GM19351 (cell line): ENCODE data around the gene BRAF.
"Not testable (repeated sequence)": the region's sequence is repeated elsewhere in the genome, so short reads cannot be mapped to it uniquely, and the experiment has no call there.

Source experiments
- ATAC-seq: cut with Tn5 transposase; IDR thresholded peaks from one replicate; pipeline ENCODE4 v1.9.1; 2021; ENCODE audit warnings: mild to moderate bottlenecking, moderate library complexity; ENCODE audit not compliant: unreplicated experiment

Gene BRAF

DNA sequence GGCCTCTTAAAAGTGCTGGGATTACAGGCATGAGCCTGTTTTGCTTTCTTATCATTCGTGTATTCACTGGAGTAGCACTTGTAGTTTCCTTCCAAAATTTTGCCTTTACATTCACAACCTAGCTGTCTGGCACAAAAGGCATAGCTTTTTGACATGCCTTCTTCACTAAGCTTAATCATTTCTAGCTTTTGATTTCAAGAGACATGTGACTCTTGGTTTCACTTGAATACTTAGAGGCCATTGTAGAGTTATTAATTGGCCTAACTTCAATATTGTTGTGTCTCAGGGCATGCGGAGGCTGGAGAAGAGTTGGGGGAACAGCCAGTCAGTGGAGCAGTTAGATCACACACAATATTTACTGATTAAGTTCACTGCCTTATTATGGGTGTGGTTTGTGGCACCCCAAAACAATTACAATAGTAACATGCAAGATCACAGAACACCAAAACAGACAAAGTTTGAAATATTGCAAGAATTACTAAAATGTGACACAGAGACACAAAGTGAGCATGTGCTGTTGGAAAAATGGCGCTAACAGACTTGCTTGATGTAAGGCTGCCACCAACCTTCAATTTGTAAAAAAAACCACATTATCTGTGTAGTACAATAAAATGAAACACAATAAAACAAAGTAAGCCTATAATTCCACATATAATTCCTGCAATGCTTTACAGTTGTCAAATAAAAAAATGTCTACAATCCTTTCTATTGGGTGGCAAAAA is 43.1 kb downstream of the BRAF start:
- ATAC-seq = peak; percentile 54

DNA sequence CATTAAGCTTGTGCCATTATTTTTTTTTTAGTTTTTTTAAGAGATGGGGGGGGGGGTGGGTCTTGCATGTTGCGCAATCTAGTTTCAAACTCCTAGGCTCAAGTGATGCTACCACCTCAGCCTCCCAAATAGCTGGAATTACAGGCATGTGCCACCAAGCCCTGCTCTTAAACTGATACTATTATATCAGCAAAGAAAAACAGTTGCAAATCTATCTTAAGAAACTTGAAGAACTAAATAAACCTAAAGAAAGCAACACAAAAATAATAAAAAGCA is 47.5 kb downstream of the BRAF start:
- no peak for ATAC-seq

DNA sequence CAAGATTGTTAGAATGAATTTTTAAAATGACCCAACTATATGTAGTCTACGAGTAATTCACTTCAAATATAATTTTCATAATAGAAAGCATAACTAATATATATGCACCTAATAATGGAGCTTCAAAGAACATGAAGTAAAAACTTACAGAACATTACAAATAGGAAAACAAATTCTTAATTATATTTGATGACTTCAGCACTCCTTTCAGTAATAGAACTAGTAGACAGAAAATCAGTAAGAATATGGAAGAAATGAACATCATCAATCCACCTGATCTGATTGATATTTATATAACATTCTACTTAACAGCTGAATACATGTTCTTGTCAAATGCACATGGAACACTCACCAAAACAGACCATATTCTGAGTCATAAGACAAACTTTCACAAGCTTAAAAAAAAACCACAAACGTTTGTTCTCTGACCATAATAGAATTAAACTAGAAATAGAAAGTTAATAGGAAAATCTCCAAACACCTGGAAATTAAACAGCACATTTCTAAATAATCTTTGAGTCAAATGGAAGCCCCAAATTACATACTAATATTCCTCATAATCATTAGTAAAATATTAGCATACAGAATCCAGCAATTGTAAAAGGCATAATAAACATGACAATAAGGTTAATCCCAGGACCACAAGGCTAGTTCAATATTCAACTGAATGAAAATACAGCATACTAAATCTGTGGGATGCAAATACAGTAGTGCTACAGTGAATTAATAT is 48.0 kb downstream of the BRAF start:
- peak; percentile 91 for ATAC-seq

DNA sequence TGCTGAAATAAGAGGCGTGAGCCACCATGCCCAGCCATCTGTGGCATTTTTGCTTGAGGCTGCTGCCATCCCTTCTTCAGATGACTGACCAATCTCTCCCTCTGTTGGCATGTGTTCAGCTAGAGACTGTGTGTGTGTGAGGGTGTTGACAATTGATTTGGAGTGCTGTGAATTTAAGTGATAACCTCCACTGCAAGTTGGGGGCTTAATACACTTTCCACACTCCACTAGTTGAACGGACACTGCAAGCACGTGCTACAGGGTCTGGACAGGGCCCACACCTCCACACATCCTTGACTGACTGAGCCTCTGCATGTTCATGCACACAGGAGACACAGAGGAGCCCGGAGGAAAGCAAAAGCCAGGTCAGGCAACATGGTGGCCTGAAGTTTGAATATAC is 51.3 kb downstream of the BRAF start:
- no peak for ATAC-seq

DNA sequence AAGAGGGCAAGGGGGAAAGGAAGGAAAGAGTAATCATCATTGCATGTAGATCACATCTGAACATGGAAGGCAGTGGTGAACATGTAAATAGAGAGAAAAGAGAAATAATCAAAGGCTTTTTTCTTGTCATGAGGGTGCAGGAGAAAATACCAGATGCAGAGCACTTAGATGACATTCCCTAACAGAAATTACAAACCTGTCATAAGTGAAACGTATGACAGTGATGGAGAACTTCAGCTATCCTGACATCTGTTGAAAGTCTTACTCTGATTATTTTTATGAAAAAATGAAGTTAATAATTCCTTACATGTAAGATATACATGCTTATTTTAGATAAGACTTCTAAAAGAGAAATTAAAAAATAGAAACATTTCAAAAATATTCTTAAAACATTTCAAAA is 54.7 kb downstream of the BRAF start:
- no peak for ATAC-seq

DNA sequence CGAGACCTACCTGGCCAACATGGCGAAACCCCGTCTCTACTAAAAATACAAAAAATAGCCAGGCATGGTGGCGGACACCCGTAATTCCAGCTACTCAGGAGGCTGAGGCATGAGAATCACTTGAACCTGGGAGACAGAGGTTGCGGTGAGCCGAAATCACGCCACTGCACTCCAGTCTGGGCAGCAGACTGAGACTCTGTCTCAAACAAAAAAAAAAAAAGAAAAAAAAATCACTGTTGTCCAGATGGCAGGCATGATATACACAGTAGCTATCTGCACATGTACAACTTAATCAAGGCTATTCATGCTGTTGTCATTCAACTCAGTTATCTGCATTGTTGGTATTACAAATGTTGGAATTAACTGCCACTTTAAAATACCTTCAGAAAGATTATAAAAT is 55.3 kb downstream of the BRAF start:
- ATAC-seq = no peak

DNA sequence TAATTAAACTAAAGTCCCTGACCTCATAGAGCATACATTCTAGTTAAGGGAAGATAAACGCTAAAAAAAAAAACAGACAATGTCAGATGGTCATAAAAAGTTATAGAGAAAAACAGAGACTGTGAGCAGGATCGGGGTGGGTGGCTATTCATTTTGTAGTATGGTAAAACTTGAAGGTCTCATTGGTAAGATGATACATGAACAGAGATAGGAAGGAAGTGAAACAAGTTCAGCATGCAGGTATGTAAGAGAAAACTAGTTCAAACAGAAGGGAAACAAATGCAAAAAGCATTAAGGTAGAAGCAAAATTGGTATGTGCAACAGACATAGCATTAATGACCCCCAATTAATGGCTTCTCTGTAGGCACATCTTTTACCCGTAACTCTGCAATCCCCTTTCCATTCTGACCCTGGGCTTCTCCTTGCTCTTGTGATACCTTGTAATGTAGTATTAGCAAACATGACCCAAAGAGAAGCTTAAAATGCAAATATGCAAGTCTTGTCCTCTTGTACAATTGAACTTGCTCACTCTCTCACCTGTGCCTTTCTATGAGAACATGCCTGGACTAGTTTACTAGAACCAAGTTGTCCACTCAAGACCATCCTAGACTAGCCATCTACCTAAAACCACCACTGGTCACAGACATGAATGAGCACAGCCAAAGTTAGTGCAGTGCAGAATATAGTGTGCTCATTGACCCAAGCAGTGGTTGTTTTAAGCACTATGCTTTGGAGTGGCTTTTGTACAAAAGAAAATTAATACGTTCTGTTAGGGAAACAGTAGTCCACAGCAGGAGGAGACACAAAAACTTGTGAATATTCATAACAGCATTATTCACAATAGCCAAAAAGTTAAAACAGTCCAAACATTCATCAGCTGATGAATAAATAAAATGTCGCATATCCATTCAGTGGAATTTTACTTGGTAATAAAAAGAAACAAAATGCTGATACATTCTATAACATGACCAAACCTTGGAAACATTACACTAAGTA is 57.0 kb downstream of the BRAF start:
- peak; percentile 46 for ATAC-seq

DNA sequence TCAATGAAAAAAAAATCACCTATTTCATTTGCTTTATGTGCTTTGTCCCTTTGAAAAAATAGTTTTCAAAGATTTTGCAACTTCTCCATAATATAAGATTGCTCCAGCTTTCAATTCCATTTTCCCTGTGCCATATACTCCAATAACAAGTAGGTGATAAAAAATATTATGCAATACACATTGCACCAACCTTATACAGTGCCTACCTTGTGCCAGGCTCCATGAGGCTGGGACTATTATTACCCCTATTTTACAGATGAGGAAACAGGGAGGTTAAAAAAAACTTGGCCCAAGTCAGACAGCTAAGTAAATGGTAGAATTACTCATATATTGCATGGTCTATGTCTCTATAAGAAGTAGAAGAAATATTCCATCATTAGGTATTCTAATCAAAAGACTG is 57.8 kb downstream of the BRAF start:
- no peak for ATAC-seq

DNA sequence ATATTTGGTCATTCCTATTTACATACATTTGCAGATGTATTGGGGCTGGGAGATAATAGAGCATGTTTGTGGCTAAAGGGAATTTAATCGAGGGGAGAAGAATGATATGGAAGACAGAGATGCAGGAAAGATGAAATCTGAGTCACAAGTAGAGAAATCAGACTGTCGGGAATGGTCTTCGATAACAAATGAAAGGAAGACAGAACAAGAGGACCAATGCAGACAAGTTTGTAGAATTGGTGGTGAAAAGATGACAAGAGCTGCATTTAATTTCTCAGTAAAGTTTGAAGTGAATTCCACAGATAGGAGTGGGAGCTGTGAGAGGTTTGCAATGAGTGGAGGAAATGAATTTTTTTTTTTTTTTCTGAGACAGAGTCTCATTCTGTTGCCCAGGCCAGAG is 60.0 kb downstream of the BRAF start:
- ATAC-seq = no peak

DNA sequence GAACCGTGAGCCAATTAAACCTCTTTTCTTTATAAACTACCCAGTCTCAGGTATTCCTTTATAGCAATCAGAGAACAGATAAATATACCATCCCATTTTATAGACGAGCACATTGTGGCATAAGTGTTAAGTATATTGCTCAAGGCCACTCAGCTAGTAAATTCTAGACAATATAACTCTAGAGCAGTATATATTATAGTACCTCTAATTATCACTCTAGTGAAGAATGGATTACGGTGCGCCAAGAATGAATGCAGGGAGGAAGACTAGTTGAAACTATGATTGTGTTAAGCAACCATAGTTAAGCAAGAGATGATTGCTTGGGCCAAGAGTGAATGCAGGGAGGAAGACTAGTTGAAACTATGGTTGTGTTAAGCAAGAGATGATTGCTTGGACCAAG is 60.9 kb downstream of the BRAF start:
- ATAC-seq = no peak

DNA sequence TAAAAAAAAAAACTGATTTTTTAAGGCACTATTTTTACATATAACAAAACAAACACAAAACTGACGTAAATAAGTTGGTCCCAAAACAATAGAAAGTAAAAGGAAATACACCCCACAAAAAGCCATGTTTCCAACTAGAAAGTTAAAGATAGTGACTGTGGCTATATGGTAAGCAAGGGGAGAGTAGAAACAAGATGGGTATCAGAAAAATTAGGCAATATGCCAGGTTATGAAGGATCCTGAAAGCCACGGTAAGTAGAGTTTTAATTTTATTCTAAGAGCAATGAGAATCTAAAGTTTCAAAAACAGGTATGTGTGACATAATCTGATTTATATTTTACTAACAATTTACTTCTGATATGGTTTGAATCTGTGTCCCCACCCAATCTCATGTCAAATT is 61.5 kb downstream of the BRAF start:
- ATAC-seq = no peak

DNA sequence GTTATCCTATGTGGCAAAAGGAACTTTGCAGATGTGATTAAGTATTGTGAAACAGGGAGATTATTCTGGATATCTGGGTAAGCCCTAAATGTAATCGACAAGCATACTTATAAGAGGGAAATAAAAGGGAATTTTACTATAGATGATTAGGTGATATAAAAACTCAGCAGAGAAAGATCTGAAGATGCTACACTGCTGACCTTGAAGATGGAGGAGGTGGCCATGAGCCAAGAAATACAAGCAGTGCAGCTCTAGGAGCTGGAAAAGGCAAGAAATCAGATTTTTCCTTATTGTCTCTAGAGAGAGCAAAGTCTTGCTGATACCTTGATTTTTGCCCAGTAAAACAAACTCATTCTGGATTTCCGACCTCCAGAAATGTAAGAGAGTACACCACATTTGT is 67.7 kb downstream of the BRAF start:
- no peak for ATAC-seq

DNA sequence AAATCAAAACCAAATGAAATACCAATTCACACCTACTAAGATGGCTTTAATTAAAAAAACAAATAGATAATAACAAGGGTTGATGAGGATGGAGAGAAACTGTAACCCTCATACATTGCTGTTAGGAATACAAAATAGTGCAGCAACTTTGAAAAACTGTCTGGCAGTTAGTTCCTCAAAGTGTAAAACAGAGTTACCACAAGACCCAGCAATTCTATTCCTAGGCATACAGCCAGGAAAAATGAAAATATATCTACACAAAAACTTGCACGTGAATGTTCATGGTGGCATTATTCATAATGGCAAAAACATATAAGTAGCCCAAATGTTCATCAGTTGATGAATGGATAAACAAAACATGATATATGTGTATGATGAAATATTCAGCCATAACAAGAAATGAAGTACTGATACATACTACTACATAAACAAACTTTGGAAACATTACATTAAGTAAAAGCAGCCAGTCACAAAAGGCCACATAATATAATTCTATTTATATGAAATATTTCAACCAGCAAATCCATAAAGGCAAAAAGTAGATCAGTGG is 83.5 kb downstream of the BRAF start:
- ATAC-seq = no peak

DNA sequence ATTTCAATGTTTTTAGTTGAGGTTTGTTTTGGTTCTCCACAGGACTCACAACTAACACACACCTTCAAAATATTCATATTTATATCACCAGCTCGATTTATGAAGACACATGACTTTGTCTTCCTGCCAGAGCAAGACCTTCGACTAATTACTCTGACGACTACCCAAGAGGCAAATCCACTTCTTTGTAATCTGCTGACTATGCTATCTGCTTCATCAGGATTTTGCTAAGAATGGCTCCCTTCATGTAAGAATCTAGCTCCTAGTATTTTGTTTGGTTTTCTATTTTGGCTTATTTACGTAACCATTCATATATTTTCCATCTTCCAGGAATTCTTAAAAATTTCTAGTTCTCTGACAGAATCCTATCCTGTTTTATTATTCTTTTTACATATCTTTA is 93.0 kb downstream of the BRAF start:
- ATAC-seq = no peak

DNA sequence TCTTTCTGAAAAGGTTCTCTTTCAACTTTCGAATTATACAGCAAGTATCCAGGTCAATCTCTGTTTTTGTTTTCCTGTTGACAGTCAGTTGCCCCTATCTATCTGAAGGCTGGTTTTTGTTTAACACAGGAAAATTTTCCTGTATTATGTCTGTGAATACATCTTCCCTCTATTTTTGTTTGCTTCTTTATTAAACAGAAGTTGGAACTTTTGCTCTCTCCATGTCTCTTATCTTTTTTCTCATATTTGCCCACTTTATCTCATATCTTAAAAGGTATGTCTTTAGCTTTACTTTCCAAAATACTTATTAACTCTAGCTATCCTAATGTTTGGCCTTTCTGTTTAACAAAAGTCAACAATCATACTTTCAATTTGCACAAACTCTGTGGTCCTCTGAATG is 95.0 kb downstream of the BRAF start:
- ATAC-seq = no peak

DNA sequence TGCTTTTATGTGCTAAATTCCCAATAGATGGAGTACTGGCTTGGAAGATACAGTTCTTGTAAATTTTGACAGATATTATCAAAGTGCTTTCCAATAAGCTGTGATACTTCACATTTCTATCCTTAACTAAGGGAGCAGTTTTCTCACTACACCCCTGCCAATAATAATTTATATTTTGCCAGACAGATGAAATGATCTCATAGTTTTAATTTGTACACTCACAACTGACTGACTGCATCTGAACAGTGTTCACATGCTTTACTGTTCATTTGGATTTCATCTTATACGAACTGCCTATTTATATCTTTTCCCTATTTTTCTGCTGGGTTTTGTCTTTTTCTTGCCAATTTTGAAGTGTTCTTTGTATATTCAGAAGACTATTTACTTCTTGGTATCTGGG is 96.0 kb downstream of the BRAF start:
- ATAC-seq = no peak

DNA sequence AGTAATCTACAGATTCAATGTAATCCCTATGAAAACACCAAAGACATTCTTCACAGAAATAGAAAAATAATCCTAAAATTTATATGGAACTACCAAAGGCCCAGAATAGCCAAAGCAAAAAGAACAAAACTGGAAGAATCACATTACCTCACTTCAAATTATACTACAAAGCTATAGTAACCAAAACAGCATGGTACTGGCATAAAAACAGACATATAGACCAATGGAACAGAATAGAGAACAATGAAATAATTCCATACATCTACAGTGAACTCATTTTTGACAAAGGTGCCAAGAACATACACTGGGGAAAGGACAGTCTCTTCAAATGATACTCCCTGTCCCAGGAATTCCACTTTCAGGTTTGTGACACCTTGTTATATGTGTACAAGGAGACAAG is 107.3 kb downstream of the BRAF start:
- ATAC-seq = not testable (repeated sequence)

DNA sequence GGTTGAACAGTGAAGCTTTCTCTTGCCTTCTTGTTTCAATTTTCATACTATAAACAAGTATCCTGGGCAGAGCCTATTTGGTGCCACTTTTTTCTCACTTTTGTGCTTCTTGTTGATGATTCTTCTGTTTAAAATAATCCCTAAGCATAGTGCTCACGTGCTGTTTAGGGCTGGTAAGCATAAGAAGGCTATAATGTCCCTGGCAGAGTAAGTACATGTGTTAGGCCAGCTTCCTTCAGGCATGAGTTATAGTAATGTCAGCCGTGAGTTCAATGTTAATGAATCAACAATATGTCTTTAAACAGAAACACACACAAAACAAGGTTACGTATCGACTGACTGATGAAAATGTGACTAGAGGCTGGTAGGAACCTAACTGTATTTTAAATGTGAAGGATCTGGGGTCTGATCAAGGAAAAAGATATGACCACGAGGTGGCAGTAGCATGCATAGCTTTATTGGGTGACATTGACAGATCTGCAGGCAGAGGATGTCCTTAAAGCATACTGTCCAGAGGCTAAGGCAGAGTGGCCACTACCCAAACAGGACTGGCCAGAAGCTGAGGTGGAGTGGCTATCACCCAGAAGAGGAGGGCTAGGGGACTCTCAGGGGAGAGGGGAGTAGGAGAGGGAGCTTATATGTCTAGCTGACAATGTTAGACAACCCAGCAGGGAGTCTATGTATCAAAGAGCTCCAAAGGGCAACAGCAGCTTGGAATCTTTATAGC is 113.7 kb downstream of the BRAF start:
- ATAC-seq = peak; percentile 93

DNA sequence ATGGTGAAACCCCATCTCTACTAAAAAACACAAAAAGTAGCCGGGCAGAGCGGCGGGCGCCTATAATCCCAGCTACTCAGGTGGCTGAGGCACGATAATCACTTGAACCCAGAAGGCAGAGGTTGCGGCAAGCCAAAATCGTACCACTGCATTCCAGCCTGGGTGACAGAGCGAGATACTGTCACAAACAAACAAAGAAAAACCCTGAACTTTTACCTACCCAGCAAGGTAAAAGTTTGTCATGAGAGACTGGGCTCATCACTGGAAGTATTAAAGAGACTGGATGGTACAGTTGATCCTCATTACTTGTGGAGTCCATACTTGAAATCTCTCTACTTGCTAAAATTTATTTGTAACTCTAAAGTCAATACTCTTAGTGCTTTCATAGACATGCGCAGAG is 114.3 kb downstream of the BRAF start:
- ATAC-seq = no peak

DNA sequence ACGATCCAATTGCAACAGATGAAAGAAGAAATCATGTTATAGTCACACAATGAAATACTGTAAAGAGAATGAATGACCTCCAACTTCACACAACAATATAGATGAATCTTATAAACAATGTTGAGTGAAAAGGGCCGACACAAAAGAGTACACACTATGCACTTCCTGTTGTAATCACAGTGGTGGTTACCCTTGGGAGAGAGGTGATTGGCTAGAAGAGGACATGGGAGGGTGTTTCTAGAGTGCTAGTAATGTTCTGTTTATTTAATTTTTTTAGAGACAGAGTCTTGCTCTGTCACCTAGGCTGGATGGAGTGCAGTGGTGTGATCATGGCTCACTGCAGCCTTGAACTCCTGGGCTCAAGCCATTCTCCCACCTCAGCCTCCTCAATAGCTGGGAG is 145.8 kb downstream of the BRAF start:
- ATAC-seq = no peak

DNA sequence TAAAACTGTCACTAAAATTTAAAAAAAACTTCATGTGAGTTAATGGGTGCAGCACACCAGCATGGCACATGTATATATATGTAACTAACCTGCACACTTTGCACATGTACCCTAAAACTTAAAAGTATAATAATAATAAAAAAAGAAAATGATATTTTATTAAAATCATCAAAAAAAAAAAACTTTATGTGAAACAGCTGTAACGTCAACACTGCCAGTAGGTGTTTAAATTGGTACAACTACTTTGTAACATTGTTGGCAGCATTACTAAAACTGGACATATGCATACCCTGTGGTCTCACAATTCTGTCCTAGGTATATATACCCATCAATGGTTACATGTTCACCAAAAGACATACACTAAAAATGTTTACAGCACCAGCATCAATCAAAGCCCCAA is 146.2 kb downstream of the BRAF start:
- no peak for ATAC-seq
